ENCODE measurements around the gene MAL.

MAL gene

GRCh38 chr2:95016616-95017015, 8.9 kb upstream of the MAL start:
- DNase-seq (ENCODE audit: low spot score) = no peak

- no peak for DNase-seq (ENCODE audit: low spot score)
Observed at GRCh38 chr2:95017071-95017501, 8.4 kb upstream of the MAL start.

GRCh38 chr2:95017836-95018235, 7.7 kb upstream of the MAL start:
- no peak for DNase-seq (ENCODE audit: low spot score)

GRCh38 chr2:95018301-95018700, 7.2 kb upstream of the MAL start:
- no peak for DNase-seq (ENCODE audit: low spot score)

GRCh38 chr2:95018861-95019550, 6.5 kb upstream of the MAL start:
- DNase-seq (ENCODE audit: low spot score) = no peak

- no peak for DNase-seq (ENCODE audit: low spot score)
Observed at GRCh38 chr2:95019572-95019971, 5.9 kb upstream of the MAL start.

- DNase-seq (ENCODE audit: low spot score) = no peak
Observed at GRCh38 chr2:95020275-95021022, 5.1 kb upstream of the MAL start.

GRCh38 chr2:95021023-95021416, 4.5 kb upstream of the MAL start:
- DNase-seq (ENCODE audit: low spot score) = no peak

GRCh38 chr2:95021847-95022246, 3.7 kb upstream of the MAL start:
- no peak for DNase-seq (ENCODE audit: low spot score)

- peak; percentile 85 for DNase-seq (ENCODE audit: low spot score)
Observed at GRCh38 chr2:95022309-95023221, 2.9 kb upstream of the MAL start.

GRCh38 chr2:95023222-95023597, 2.3 kb upstream of the MAL start:
- DNase-seq (ENCODE audit: low spot score) = peak; percentile 57

- DNase-seq (ENCODE audit: low spot score) = no peak
Observed at GRCh38 chr2:95024371-95024770, 1.1 kb upstream of the MAL start.

GRCh38 chr2:95024960-95025405, 525 bp upstream of the MAL start:
- no peak for DNase-seq (ENCODE audit: low spot score)

- no peak for DNase-seq (ENCODE audit: low spot score)
Observed at GRCh38 chr2:95026471-95027368, 1.2 kb downstream of the MAL start.

- no peak for DNase-seq (ENCODE audit: low spot score)
Observed at GRCh38 chr2:95027369-95027720, 1.8 kb downstream of the MAL start.

GRCh38 chr2:95029898-95030341, 4.4 kb downstream of the MAL start:
- DNase-seq (ENCODE audit: low spot score) = no peak

GRCh38 chr2:95030496-95030895, 5.0 kb downstream of the MAL start:
- DNase-seq (ENCODE audit: low spot score) = no peak

- DNase-seq (ENCODE audit: low spot score) = no peak
Observed at GRCh38 chr2:95031076-95031725, 5.7 kb downstream of the MAL start.

- no peak for DNase-seq (ENCODE audit: low spot score)
Observed at GRCh38 chr2:95031726-95032116, 6.2 kb downstream of the MAL start.

GRCh38 chr2:95032341-95032740, 6.8 kb downstream of the MAL start:
- no peak for DNase-seq (ENCODE audit: low spot score)

All from NAMALWA (cell line).